K562 (cell line): ENCODE results near the gene NUCB2. TPM values are rescaled to one million over a fixed set of nuclear protein-coding genes. Genes with fewer than 3 reads are reported as not detected.
A peak's percentile ranks its signal among the peaks of the same experiment; 100 is the strongest.

Experiments
- BCL6 ChIP-seq: fragments of 250-450 bp; sonication (Bioruptor Pico); IDR thresholded peaks from 2 replicates; pipeline ENCODE4 v1.4.0; 2020
- GABPB1 ChIP-seq: sonication (generic); formaldehyde crosslinking; IDR thresholded peaks from 2 replicates; pipeline ENCODE4 v1.8.0; 2022; ENCODE audit warnings: mild to moderate bottlenecking, missing genetic modification reagents
- GATAD2A ChIP-seq: fragments of 450-650 bp; IDR thresholded peaks from 2 replicates; pipeline ENCODE4 v1.6.1; 2017
- RBM17 ChIP-seq: fragments of 200-400 bp; formaldehyde crosslinking; IDR thresholded peaks from 2 replicates; pipeline ENCODE4 v1.6.1; 2017; ENCODE audit warnings: low read depth, mild to moderate bottlenecking, low read length, borderline replicate concordance
- RBM34 ChIP-seq: fragments of 200-400 bp; formaldehyde crosslinking; IDR thresholded peaks from 2 replicates; pipeline ENCODE4 v1.6.1; 2018; ENCODE audit warnings: low read length, borderline replicate concordance; ENCODE audit not compliant: insufficient read depth
- SRSF1 ChIP-seq: fragments of 200-400 bp; formaldehyde crosslinking; IDR thresholded peaks from 2 replicates; pipeline ENCODE4 v1.6.1; 2017; ENCODE audit warnings: mild to moderate bottlenecking, low read depth, low read length, moderate library complexity
- TCFL5 ChIP-seq: fragments of 250-450 bp; sonication (Bioruptor Pico); conservative IDR thresholded peaks from 2 replicates; pipeline ENCODE4 v1.6.1; 2021; ENCODE audit warnings: mild to moderate bottlenecking, moderate library complexity, matching md5 sums
- ZNF431 ChIP-seq: sonication (generic); formaldehyde crosslinking; IDR thresholded peaks from 2 replicates; pipeline ENCODE4 v1.8.0; 2022; ENCODE audit warnings: mild to moderate bottlenecking, missing genetic modification reagents
- polyA plus RNA-seq, 8 experiments: library from polyadenylated mRNA; depleted of rRNA in 4 of 8; stranded (reverse) in 5 of 8; unstranded in 3 of 8; fragments of >200 nt; fragmentation: Nextera tagmentation in 2 of 8; fragmentation: Illumina TruSeq in 1 of 8; extraction: Ambion mirVana in 2 of 8; extraction: Trizol in 1 of 8; gene quantifications; 2 replicates each; pipeline versions ENCODE4 v1.2.1 to v1.2.3, GENCODE V29; 2011 to 2014; ENCODE audit warnings: inconsistent platforms in 1 of 8, missing spikeins in 1 of 8
- total RNA-seq, 7 experiments: library from RNA; depleted of rRNA in 6 of 7; stranded (reverse); fragments of >200 nt in 6 of 7; fragmentation: Illumina TruSeq in 2 of 7; extraction: Trizol in 2 of 7; gene quantifications; 2 replicates each; pipeline versions ENCODE4 v1.2.1 to v1.2.3, GENCODE V29; 2011 to 2021; ENCODE audit warnings: low replicate concordance in 1 of 7
- TF ChIP-seq, protein P1 (sequence below): sonication (generic); formaldehyde crosslinking; IDR thresholded peaks from 2 replicates; pipeline ENCODE4 v1.8.1; 2023; ENCODE audit warnings: mild to moderate bottlenecking, missing genetic modification reagents
- TF ChIP-seq, protein P2 (sequence below): sonication (generic); formaldehyde crosslinking; IDR thresholded peaks from 2 replicates; pipeline ENCODE4 v1.8.1; 2022; ENCODE audit warnings: missing genetic modification reagents
- TF ChIP-seq, protein P3 (sequence below): sonication (generic); formaldehyde crosslinking; IDR thresholded peaks from 2 replicates; pipeline ENCODE4 v1.8.0; 2022; ENCODE audit warnings: mild to moderate bottlenecking, missing genetic modification reagents

NUCB2 gene
- total and polyA plus RNA-seq, 9 of the 15 experiments (the other 6 are each of a cell fraction or from before 2014, with no cell fraction given): 54.0 to 108 (median 84.6) TPM

DNA sequence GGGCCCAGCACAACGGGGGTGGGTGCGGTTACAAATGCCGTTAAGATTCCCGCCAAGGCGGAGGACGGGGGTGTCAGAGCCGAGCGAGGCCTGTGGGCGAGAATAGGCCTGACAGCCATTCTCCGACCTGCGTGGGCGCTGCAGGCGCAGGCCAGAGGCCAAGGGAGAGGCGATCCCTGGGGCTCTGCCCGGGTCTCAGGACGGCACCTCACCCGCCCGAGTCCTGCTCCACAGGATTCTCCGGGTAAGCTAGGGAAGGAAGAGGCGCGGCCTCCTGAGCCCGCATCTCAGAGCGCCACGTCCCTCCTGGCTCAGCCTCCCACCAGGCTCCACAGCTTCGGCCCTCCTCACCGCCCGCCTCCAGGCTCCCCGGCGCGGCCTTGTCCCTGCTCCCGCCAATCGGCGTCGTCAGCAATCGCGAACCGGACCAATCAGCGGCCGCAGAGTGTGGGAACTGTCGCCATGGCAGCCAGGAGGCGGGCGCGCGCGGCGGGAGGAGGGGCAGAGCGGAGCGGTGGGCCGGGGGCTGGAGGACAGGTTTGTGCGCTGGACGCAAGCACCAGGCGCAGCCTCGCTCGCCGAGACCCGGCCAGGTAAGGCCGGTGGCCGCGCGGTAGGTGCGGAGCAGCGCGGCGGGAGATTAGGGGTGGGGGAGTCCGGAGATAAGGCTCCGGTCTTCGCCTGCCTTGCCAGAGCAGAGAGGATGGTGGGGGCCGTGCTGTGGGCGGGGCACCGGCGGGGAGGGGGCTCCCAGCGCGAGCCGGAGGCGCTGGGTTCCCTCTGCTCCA is at the start of gene NUCB2 (continued):
- TF ChIP-seq, protein P1, sequence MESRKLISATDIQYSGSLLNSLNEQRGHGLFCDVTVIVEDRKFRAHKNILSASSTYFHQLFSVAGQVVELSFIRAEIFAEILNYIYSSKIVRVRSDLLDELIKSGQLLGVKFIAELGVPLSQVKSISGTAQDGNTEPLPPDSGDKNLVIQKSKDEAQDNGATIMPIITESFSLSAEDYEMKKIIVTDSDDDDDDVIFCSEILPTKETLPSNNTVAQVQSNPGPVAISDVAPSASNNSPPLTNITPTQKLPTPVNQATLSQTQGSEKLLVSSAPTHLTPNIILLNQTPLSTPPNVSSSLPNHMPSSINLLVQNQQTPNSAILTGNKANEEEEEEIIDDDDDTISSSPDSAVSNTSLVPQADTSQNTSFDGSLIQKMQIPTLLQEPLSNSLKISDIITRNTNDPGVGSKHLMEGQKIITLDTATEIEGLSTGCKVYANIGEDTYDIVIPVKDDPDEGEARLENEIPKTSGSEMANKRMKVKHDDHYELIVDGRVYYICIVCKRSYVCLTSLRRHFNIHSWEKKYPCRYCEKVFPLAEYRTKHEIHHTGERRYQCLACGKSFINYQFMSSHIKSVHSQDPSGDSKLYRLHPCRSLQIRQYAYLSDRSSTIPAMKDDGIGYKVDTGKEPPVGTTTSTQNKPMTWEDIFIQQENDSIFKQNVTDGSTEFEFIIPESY (CRISPR knock-in tag): 0 out of 2 replicates have a peak, but pooled peaks have one; percentile 12
- TF ChIP-seq RBM17 (no peak), RBM34 (no peak), TCFL5 (CRISPR knock-in tag) (no peak), SRSF1 (no peak), ZNF431 (CRISPR knock-in tag) (peak; percentile 58; the same call in 1 of the 2 replicates), GABPB1 (CRISPR knock-in tag) (peak; percentile 84), BCL6 (CRISPR knock-in tag) (no peak), GATAD2A (0 out of 2 replicates have a peak, but pooled peaks have one; percentile 16)
- TF ChIP-seq, protein P2, sequence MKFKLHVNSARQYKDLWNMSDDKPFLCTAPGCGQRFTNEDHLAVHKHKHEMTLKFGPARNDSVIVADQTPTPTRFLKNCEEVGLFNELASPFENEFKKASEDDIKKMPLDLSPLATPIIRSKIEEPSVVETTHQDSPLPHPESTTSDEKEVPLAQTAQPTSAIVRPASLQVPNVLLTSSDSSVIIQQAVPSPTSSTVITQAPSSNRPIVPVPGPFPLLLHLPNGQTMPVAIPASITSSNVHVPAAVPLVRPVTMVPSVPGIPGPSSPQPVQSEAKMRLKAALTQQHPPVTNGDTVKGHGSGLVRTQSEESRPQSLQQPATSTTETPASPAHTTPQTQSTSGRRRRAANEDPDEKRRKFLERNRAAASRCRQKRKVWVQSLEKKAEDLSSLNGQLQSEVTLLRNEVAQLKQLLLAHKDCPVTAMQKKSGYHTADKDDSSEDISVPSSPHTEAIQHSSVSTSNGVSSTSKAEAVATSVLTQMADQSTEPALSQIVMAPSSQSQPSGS (CRISPR knock-in tag): no peak
- TF ChIP-seq, protein P3, sequence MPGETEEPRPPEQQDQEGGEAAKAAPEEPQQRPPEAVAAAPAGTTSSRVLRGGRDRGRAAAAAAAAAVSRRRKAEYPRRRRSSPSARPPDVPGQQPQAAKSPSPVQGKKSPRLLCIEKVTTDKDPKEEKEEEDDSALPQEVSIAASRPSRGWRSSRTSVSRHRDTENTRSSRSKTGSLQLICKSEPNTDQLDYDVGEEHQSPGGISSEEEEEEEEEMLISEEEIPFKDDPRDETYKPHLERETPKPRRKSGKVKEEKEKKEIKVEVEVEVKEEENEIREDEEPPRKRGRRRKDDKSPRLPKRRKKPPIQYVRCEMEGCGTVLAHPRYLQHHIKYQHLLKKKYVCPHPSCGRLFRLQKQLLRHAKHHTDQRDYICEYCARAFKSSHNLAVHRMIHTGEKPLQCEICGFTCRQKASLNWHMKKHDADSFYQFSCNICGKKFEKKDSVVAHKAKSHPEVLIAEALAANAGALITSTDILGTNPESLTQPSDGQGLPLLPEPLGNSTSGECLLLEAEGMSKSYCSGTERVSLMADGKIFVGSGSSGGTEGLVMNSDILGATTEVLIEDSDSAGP (CRISPR knock-in tag): no peak
